Measurements from ENCODE around the gene KIN. TPM values are rescaled to one million over a fixed set of nuclear protein-coding genes. Genes with fewer than 3 reads are reported as not detected.
"Not testable (repeated sequence)": the region's sequence is repeated elsewhere in the genome, so short reads cannot be mapped to it uniquely, and the experiment has no call there.

Gene KIN
- total RNA-seq, 4 donors from 2014 or later, result 2.7 to 13.8 (median 7.5) TPM

- DNase-seq (ENCODE audit: low spot score in 2 of 2), result no peak
- Histone ChIP-seq H3K27me3 (no peaks in the 10 kb centered on the region), H3K36me3 (peaks cover 96% of the 10 kb centered on the region), H3K27ac (no peak overlapping the region), H3K9me3 (no peaks in the 10 kb centered on the region), H3K4me3 (no peak overlapping the region), H3K4me1 (no peaks in the 10 kb centered on the region)
- no peak for TF ChIP-seq POLR2AphosphoS5 (IDR thresholded peaks at IDR 0.05)
- no peak for TF ChIP-seq POLR2A (IDR thresholded peaks at IDR 0.05)
- TF ChIP-seq EP300 (IDR thresholded peaks at IDR 0.05), result no peak
- no peak for TF ChIP-seq CTCF (IDR thresholded peaks at IDR 0.05)
- WGBS, result 73% methylated on average over 7 of the region's 7 CpGs
Measured at GRCh38 chr10:7756360-7756992, 31.3 kb downstream of the KIN start.

GRCh38 chr10:7755103-7755502, 32.7 kb downstream of the KIN start:
- TF ChIP-seq CTCF (IDR thresholded peaks at IDR 0.05), result no peak
- H3K4me3 ChIP-seq, result no peak overlapping the region
- H3K27ac ChIP-seq, result no peak overlapping the region
- DNase-seq (ENCODE audit: low spot score in 2 of 2), result no peak
- H3K9me3 ChIP-seq, result no peaks in the 10 kb centered on the region
- WGBS, result 76% methylated on average over 3 of the region's 3 CpGs
- H3K36me3 ChIP-seq, result peaks cover 82% of the 10 kb centered on the region
- no peaks in the 10 kb centered on the region for H3K4me1 ChIP-seq
- H3K27me3 ChIP-seq, result no peaks in the 10 kb centered on the region

GRCh38 chr10:7752251-7752650, 35.5 kb downstream of the KIN start:
- DNase-seq (ENCODE audit: low spot score in 2 of 2), result no peak
- H3K27me3 ChIP-seq, result no peaks in the 10 kb centered on the region
- TF ChIP-seq POLR2AphosphoS5 (IDR thresholded peaks at IDR 0.05) (no peak), EP300 (IDR thresholded peaks at IDR 0.05) (no peak)
- H3K27ac ChIP-seq, result no peak overlapping the region
- H3K4me1 ChIP-seq, result no peaks in the 10 kb centered on the region
- H3K9me3 ChIP-seq, result no peaks in the 10 kb centered on the region
- H3K36me3 ChIP-seq, result peaks cover 54% of the 10 kb centered on the region
- no peak overlapping the region for H3K4me3 ChIP-seq
- WGBS, result 95% methylated on average over 6 of the region's 6 CpGs

GRCh38 chr10:7750222-7750621, 37.6 kb downstream of the KIN start:
- WGBS, result 86% methylated on average over 5 of the region's 5 CpGs
- peaks cover 33% of the 10 kb centered on the region for H3K36me3 ChIP-seq
- DNase-seq (ENCODE audit: low spot score in 2 of 2), result no peak

GRCh38 chr10:7748637-7749036, 39.2 kb downstream of the KIN start:
- H3K9me3 ChIP-seq; H3K4me1 ChIP-seq; H3K27ac ChIP-seq; H3K27me3 ChIP-seq; DNase-seq (ENCODE audit: low spot score in 2 of 2); H3K4me3 ChIP-seq: not testable (repeated sequence)
- 93% methylated on average over 7 of the region's 7 CpGs for WGBS
- peaks cover 17% of the 10 kb centered on the region for H3K36me3 ChIP-seq

More at GRCh38 chr10:7750222-7750621, 37.6 kb downstream of the KIN start:
- no peaks in the 10 kb centered on the region for H3K9me3 ChIP-seq
- no peaks in the 10 kb centered on the region for H3K27me3 ChIP-seq
- H3K4me3 ChIP-seq, result no peak overlapping the region
- H3K27ac ChIP-seq, result no peak overlapping the region
- TF ChIP-seq POLR2AphosphoS5 (IDR thresholded peaks at IDR 0.05) (no peak), EP300 (IDR thresholded peaks at IDR 0.05) (no peak), POLR2A (IDR thresholded peaks at IDR 0.05) (no peak), CTCF (IDR thresholded peaks at IDR 0.05) (no peak)
- no peaks in the 10 kb centered on the region for H3K4me1 ChIP-seq

GRCh38 chr10:7744307-7744706, 43.5 kb downstream of the KIN start:
- Histone ChIP-seq H3K27ac (no peak overlapping the region), H3K4me3 (no peak overlapping the region)
- WGBS, result 92% methylated on average over 8 of the region's 8 CpGs

More at GRCh38 chr10:7744307-7744706, 43.5 kb downstream of the KIN start:
- TF ChIP-seq EP300 (IDR thresholded peaks at IDR 0.05) (no peak), POLR2AphosphoS5 (IDR thresholded peaks at IDR 0.05) (no peak), POLR2A (IDR thresholded peaks at IDR 0.05) (no peak), CTCF (IDR thresholded peaks at IDR 0.05) (no peak)
- H3K27me3 ChIP-seq, result no peaks in the 10 kb centered on the region
- H3K9me3 ChIP-seq, result no peaks in the 10 kb centered on the region
- no peaks in the 10 kb centered on the region for H3K36me3 ChIP-seq
- no peaks in the 10 kb centered on the region for H3K4me1 ChIP-seq
- no peak for DNase-seq (ENCODE audit: low spot score in 2 of 2)

Data from suprapubic skin (tissue), 4 donors.